Measurements from ENCODE around the gene UBASH3A. TPM values are rescaled to one million over a fixed set of nuclear protein-coding genes. Genes with fewer than 3 reads are reported as not detected.
A peak's percentile ranks its signal among the peaks of the same experiment; 100 is the strongest.

Gene UBASH3A
- total and polyA plus RNA-seq, 4 donors, result 0.58 to 0.88 (median 0.67) TPM

DNA sequence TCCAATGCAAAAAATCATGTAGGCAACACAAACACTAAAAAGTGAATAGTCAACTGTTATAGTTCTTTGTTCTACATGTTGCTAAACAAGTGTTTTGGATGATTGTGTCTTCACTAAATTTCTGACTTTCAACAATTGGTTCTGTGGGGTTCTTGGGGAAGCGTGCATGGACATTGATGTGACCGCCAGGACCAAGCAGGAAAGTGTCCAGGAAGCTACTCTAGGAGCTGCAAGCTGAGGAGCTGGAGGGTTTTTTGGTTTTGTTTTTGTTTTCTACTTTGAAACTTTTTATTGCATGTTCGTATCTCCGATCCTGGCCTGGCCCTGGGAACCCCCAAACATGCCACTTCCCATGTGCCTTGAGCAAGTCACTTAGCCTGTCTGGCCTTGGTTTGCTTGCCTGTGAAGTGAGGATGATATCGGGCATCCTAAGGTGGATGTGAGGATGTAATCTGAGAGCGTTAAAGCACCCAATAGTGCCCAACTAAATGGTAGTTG lies 15.8 kb upstream of the UBASH3A start:
- no peak overlapping the region for H3K9ac ChIP-seq (ENCODE audit: insufficient read depth in 1 of 2, low read length in 2 of 2)
- H3K4me1 ChIP-seq (ENCODE audit: control insufficient read depth in 5 of 5, insufficient read depth in 5 of 5, low read length in 5 of 5), result peaks cover 0 to 30% (median 3%) of the 10 kb centered on the region in 5 donors
- WGBS, 2 donors, result 96 to 99% methylated on average over 6 of the region's 6 CpGs
- TF ChIP-seq, protein P1, sequence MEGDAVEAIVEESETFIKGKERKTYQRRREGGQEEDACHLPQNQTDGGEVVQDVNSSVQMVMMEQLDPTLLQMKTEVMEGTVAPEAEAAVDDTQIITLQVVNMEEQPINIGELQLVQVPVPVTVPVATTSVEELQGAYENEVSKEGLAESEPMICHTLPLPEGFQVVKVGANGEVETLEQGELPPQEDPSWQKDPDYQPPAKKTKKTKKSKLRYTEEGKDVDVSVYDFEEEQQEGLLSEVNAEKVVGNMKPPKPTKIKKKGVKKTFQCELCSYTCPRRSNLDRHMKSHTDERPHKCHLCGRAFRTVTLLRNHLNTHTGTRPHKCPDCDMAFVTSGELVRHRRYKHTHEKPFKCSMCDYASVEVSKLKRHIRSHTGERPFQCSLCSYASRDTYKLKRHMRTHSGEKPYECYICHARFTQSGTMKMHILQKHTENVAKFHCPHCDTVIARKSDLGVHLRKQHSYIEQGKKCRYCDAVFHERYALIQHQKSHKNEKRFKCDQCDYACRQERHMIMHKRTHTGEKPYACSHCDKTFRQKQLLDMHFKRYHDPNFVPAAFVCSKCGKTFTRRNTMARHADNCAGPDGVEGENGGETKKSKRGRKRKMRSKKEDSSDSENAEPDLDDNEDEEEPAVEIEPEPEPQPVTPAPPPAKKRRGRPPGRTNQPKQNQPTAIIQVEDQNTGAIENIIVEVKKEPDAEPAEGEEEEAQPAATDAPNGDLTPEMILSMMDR (IDR thresholded peaks at IDR 0.05; ENCODE audit: control extremely low read depth, extremely low read depth), result no peak
- ATAC-seq (ENCODE audit: insufficient read depth, low FRiP score) (no peak), DNase-seq (no peak)
- H3K9me3 ChIP-seq (ENCODE audit: control insufficient read depth in 4 of 4, insufficient read depth in 3 of 4, low read length in 3 of 4), result peaks cover 0 to under 1% (median 0%) of the 10 kb centered on the region in 4 donors
- H3K4me3 ChIP-seq, result no peak overlapping the region
- peaks cover 0 to 2% (median 0%) of the 10 kb centered on the region in 3 donors for H3K27me3 ChIP-seq (ENCODE audit: control insufficient read depth in 3 of 3, insufficient read depth in 3 of 3, low read length in 2 of 3)
- no peak overlapping the region for H3K27ac ChIP-seq (ENCODE audit: low read depth in 1 of 2, low read length in 1 of 2)
- no peaks in the 10 kb centered on the region for H3K36me3 ChIP-seq (ENCODE audit: control insufficient read depth in 4 of 4, insufficient read depth in 4 of 4, low read length in 4 of 4)

DNA sequence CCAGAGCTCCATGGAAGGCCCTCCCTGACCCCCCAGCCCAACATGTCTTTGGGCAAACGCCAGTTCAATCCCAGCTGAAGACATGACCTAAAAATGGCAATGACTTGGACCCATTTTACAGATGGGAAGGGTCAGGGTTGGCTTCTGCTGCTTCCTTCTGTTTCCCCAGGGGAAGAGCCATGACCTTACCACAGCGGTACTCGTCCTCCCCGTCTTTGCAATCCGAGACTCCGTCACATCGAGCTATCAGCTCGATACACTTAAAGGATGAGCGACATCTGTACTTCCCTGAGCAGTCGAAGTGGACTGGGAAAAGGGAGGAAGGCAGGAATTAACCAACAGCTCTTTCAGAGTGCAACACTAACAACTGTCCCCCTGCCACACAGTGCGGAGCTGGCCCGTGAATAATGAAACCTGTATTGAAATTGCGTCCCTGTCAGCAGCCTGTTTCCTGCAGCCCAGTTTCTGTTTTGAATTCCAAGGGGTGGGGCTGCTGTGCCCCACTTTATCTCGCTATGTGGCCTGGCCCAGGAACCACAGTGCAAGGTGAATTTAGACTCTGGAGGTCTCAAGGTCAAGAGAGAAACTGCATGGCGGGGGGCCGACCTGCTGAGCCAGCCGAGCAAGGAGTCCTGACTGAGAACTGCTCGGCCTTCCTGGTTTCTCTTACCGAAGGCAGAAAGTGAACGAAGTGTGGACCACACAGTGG lies 14.8 kb upstream of the UBASH3A start:
- Histone ChIP-seq H3K4me3 (no peak overlapping the region), H3K9ac (ENCODE audit: insufficient read depth in 1 of 2, low read length in 2 of 2) (no peak overlapping the region), H3K27ac (ENCODE audit: low read depth in 1 of 2, low read length in 1 of 2) (peak overlapping the region in 1 of 2 donors; percentile 13), H3K36me3 (ENCODE audit: control insufficient read depth in 4 of 4, insufficient read depth in 4 of 4, low read length in 4 of 4) (no peaks in the 10 kb centered on the region), H3K4me1 (ENCODE audit: control insufficient read depth in 5 of 5, insufficient read depth in 5 of 5, low read length in 5 of 5) (peaks cover 0 to 29% (median 3%) of the 10 kb centered on the region in 5 donors), H3K27me3 (ENCODE audit: control insufficient read depth in 3 of 3, insufficient read depth in 3 of 3, low read length in 2 of 3) (peaks cover 0 to 2% (median 0%) of the 10 kb centered on the region in 3 donors), H3K9me3 (ENCODE audit: control insufficient read depth in 4 of 4, insufficient read depth in 3 of 4, low read length in 3 of 4) (no peaks in the 10 kb centered on the region)
- ATAC-seq (ENCODE audit: insufficient read depth, low FRiP score) (peak; percentile 14), DNase-seq (peak in 2 of 3 donors; percentile 14 to 37)
- WGBS, 2 donors, result 63 to 74% methylated on average over 20 of the region's 20 CpGs
- TF ChIP-seq, protein P1 (IDR thresholded peaks at IDR 0.05; ENCODE audit: control extremely low read depth, extremely low read depth), result no peak

DNA sequence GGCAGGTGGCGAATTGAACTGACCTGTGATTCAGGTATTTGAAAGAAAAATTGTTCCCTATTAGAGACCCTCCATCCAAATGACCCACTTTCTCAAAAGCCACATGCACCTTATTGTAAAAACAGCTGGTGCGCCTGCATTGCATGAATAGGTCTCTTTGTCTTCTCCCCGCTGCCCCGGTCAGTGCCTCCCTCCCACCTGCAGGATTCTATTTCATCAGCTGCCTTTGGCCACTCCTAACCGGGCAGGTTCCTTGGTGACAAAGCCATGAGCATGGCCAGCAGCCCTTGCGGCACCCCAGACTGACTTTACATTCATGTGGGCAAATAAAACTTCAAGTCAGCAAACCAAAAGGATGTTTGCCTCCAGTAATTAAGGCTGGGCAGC lies 14.3 kb upstream of the UBASH3A start:
- WGBS, 2 donors, result 73 to 77% methylated on average over 6 of the region's 6 CpGs

More for the DNA sequence above, 14.3 kb upstream of the UBASH3A start:
- Histone ChIP-seq H3K4me3 (no peak overlapping the region), H3K9ac (ENCODE audit: insufficient read depth in 1 of 2, low read length in 2 of 2) (no peak overlapping the region), H3K36me3 (ENCODE audit: control insufficient read depth in 4 of 4, insufficient read depth in 4 of 4, low read length in 4 of 4) (no peaks in the 10 kb centered on the region), H3K27ac (ENCODE audit: low read depth in 1 of 2, low read length in 1 of 2) (no peak overlapping the region), H3K9me3 (ENCODE audit: control insufficient read depth in 4 of 4, insufficient read depth in 3 of 4, low read length in 3 of 4) (no peaks in the 10 kb centered on the region), H3K4me1 (ENCODE audit: control insufficient read depth in 5 of 5, insufficient read depth in 5 of 5, low read length in 5 of 5) (peaks cover 0 to 25% (median 3%) of the 10 kb centered on the region in 5 donors), H3K27me3 (ENCODE audit: control insufficient read depth in 3 of 3, insufficient read depth in 3 of 3, low read length in 2 of 3) (peaks cover 0 to 2% (median 0%) of the 10 kb centered on the region in 3 donors)
- no peak for ATAC-seq (ENCODE audit: insufficient read depth, low FRiP score)
- peak; percentile 41 to 62 (median 54) for DNase-seq
- TF ChIP-seq, protein P1 (IDR thresholded peaks at IDR 0.05; ENCODE audit: control extremely low read depth, extremely low read depth), result no peak
